NB4 (cell line): ENCODE results near the gene CD101.

Experiments
- DNase-seq: peaks from one replicate; pipeline ENCODE4 v3.0.0; 2010; ENCODE audit warnings: low read depth
- H3K4me3 ChIP-seq: one replicate; pipeline ENCODE4 v1.5.1; 2011; ENCODE audit warnings: mild to moderate bottlenecking, low read depth, low read length, moderate library complexity
- CTCF ChIP-seq: IDR thresholded peaks from one replicate; pipeline ENCODE4 v1.5.1; 2012; ENCODE audit warnings: low read depth, low read length
- MAX ChIP-seq: IDR thresholded peaks from 2 replicates; pipeline ENCODE4 v1.6.1; 2011; ENCODE audit warnings: low read depth, low read length
- MYC ChIP-seq: IDR thresholded peaks from 2 replicates; pipeline ENCODE4 v1.6.1; 2011; ENCODE audit warnings: low read depth, low read length
- POLR2A ChIP-seq: IDR thresholded peaks from 2 replicates; pipeline ENCODE4 v1.6.1; 2011; ENCODE audit warnings: mild to moderate bottlenecking; ENCODE audit not compliant: insufficient read length; ENCODE audit errors: extremely low read depth

Gene CD101

GRCh38 chr1:117001254-117001927, at the start of gene CD101:
CD101 (plus strand) TSS chr1:117001760; CDS start chr1:117001818, 58 bp downstream.
- no peak for TF ChIP-seq CTCF
- no peak for TF ChIP-seq POLR2A
- no peak for TF ChIP-seq MAX
- no peak for TF ChIP-seq MYC
- peak; percentile 75 for DNase-seq
- H3K4me3 ChIP-seq, result no peak within 1 kb of the TSS

GRCh38 chr1:116952738-116953275, 48.8 kb upstream of the CD101 start:
- no peak for DNase-seq
- TF ChIP-seq MYC (no peak), POLR2A (no peak), MAX (no peak), CTCF (no peak)
- no peak overlapping the region for H3K4me3 ChIP-seq

- H3K4me3 ChIP-seq, result no peak overlapping the region
- no peak for TF ChIP-seq CTCF
- TF ChIP-seq MAX, result no peak
- no peak for TF ChIP-seq MYC
- no peak for TF ChIP-seq POLR2A
- DNase-seq, result no peak
Measured at GRCh38 chr1:116954440-116954839, 47.1 kb upstream of the CD101 start.

GRCh38 chr1:116956378-116956777, 45.2 kb upstream of the CD101 start:
- no peak overlapping the region for H3K4me3 ChIP-seq
- DNase-seq, result no peak
- no peak for TF ChIP-seq POLR2A

DNA sequence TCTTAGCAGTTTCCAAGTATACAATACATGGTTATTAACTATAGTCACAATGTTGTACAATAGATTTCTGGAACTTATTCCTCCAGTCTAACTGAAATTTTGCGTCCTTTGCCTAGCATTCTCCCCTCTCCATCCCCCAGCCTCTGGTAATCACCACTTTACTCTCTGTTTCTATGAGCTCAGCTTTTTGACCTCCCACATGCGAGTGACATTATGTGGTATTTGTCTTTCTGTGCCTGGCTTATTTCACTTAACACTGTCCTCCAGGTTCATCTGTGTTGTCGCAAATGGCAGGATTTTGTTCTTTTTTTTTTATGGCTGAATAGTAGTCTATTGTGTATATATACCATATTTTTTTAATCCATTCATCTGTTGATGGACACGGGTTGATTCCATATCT, 43.9 kb upstream of the CD101 start:
- no peak overlapping the region for H3K4me3 ChIP-seq
- no peak for TF ChIP-seq POLR2A
- no peak for DNase-seq

- TF ChIP-seq CTCF (no peak), MYC (no peak), POLR2A (no peak), MAX (no peak)
- no peak for DNase-seq
- no peak overlapping the region for H3K4me3 ChIP-seq
Measured at GRCh38 chr1:116958110-116958509, 43.5 kb upstream of the CD101 start.

- no peak overlapping the region for H3K4me3 ChIP-seq
- no peak for TF ChIP-seq MAX
- TF ChIP-seq CTCF, result no peak
- no peak for TF ChIP-seq MYC
- no peak for TF ChIP-seq POLR2A
- DNase-seq, result no peak
Measured at GRCh38 chr1:116958977-116959376, 42.6 kb upstream of the CD101 start.
